Measurements from ENCODE around the gene RPL39.

GRCh38 chrX:119817130-119817690 lies 25.8 kb upstream of the RPL39 start:
- TF ChIP-seq CTCF (IDR thresholded peaks at IDR 0.05), result no peak
- TF ChIP-seq POLR2A (IDR thresholded peaks at IDR 0.05), result no peak
